NCI-H1436 treated with DMSO at 0.1 percent for 48 hours (cell line): ENCODE measurements around the gene OPRM1.

Experiments used
- DNase-seq: peaks from one replicate; lab custom pipeline; 2025; lab: John Stamatoyannopoulos, UW

OPRM1 gene

DNA sequence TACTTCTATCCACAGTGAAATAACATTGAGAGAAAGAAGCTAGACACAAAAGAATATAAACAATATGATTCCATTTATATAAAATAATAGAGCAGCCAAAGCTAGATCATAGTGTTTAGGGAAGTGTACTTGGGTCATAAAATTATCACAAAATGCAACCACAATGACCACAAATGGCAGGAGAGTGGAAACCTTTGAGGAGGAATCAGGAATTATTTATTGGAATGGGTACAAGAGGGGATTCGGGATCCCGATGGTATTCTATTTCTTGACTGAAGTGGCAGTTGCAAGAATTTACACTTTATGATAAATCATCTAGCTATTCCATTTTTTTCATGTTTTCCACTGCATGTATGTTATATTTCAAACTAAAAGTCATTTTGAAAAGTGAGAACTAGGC lies 241.5 kb downstream of the OPRM1 start:
- no peak for DNase-seq

- no peak for DNase-seq
Observed at GRCh38 chr6:154284313-154284853, 245.3 kb downstream of the OPRM1 start.

GRCh38 chr6:154285826-154286225 lies 246.8 kb downstream of the OPRM1 start:
- no peak for DNase-seq

DNA sequence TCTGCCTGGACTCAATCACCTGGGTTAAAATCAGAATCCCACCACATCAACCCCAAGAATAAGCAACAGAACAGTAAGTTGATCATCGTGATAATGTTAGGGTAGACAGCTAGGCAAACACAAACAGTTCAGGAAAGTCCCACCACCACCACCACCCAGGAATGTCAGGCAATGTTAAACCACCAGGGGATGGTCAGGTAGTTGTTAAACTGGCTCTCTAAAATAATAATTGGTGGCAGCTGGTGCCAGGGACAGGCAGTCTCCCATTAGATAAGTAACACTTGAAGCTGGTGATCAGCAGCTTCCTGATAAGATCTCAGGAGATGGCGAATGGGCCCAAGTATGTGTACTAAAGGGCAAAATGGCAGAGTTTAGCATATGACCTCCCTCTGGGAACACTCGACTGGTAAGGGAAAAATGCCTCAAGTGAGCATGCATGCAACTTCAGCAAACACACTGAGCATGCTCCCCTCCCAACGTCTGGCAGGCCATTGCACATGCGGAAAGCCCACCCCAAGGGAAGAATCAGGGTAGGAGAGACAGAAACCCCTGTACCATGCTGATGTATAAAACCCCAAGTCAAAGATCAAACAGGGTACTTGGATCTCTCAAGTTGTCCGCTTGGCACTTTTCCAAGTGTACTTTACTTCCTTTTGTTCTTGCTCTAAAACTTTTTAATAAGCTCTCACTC lies 250.9 kb downstream of the OPRM1 start:
- no peak for DNase-seq

- no peak for DNase-seq
Observed at GRCh38 chr6:154292066-154292465, 253.0 kb downstream of the OPRM1 start.

DNA sequence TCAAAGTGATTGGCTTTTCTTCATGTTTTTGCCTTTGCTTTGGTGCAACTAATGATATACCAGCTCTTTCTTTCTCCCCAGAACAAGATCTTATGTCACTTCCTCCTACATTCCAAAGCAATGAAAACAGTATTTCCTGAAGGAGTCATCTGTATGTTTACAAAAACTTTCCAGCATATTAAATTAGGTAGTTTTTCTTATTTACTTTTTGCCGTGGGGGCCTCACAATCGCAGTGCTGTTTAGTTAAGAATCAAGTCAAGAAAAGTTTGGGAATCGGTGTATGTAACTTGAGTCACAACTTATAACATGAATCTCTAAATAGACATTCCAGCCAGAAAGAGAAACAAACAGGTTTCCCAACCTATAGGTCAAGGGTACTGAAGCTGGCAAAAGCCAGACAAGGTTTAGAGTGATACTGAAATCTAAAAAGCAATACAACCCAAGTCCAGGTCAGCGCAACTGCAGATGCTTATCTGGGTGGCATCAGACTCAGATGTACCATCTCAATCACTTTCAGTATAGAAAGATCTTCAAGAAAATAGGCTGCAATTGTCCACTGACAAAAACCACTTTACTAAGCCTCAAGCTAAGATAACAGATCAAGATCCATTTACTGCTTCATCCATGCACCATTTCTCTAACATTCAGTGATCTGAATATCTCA lies 253.9 kb downstream of the OPRM1 start:
- DNase-seq = no peak

- no peak for DNase-seq
Observed at GRCh38 chr6:154295733-154296132, 256.7 kb downstream of the OPRM1 start.
